IgD-negative memory B cell (primary cell): ENCODE measurements around the gene GYS1. TPM values are rescaled to one million over a fixed set of nuclear protein-coding genes. Genes with fewer than 3 reads are reported as not detected.

Experiments
- polyA plus RNA-seq: library from polyadenylated mRNA; unstranded; fragments of 300-500 nt; fragmentation: Illumina TruSeq; gene quantifications from one replicate; pipeline ENCODE4 v1.2.3, GENCODE V29; 2021

The GYS1 gene
- polyA plus RNA-seq, 1 donor from 2014 or later = 26.4 TPM

Other genes with a start within 250 kb of the GYS1 start
- gene IZUMO1, start 246.4 kb downstream of the GYS1 start, polyA plus RNA-seq = not detected
- gene FUT1, start 240.7 kb downstream of the GYS1 start, polyA plus RNA-seq = not detected
- not detected for gene FGF21, start 237.8 kb downstream of the GYS1 start, polyA plus RNA-seq
- 31.8 TPM for gene BCAT2, start 182.3 kb downstream of the GYS1 start, polyA plus RNA-seq
- 1.2 TPM for gene HSD17B14, start 156.8 kb downstream of the GYS1 start, polyA plus RNA-seq
- 3.2 TPM for gene PLEKHA4, start 124.7 kb downstream of the GYS1 start, polyA plus RNA-seq
- gene PPP1R15A, start 120.9 kb downstream of the GYS1 start, polyA plus RNA-seq = 558 TPM
- not detected for gene TULP2, start 94.6 kb downstream of the GYS1 start, polyA plus RNA-seq
- gene NUCB1, start 93.0 kb downstream of the GYS1 start, polyA plus RNA-seq = 103 TPM
- 0.39 TPM for gene DHDH, start 59.6 kb downstream of the GYS1 start, polyA plus RNA-seq
- 101 TPM for gene BAX, start 38.4 kb downstream of the GYS1 start, polyA plus RNA-seq
- 7,236 TPM for gene FTL, start 28.0 kb downstream of the GYS1 start, polyA plus RNA-seq
- gene RUVBL2, start 578 bp upstream of the GYS1 start, polyA plus RNA-seq = 65.7 TPM
- 0.78 TPM for gene LHB, start 23.8 kb upstream of the GYS1 start, polyA plus RNA-seq
- not detected for gene CGB3, start 31.0 kb upstream of the GYS1 start, polyA plus RNA-seq
- gene CGB2, start 38.6 kb upstream of the GYS1 start, polyA plus RNA-seq = not detected
- not detected for gene CGB1, start 43.6 kb upstream of the GYS1 start, polyA plus RNA-seq
- not detected for gene CGB5, start 50.5 kb upstream of the GYS1 start, polyA plus RNA-seq
- not detected for gene CGB8, start 55.8 kb upstream of the GYS1 start, polyA plus RNA-seq
- not detected for gene CGB7, start 64.4 kb upstream of the GYS1 start, polyA plus RNA-seq
- not detected for gene NTF4, start 71.5 kb upstream of the GYS1 start, polyA plus RNA-seq
- not detected for gene KCNA7, start 79.4 kb upstream of the GYS1 start, polyA plus RNA-seq
- gene SNRNP70, start 92.1 kb upstream of the GYS1 start, polyA plus RNA-seq = 67.0 TPM
- 8.3 TPM for gene LIN7B, start 121.1 kb upstream of the GYS1 start, polyA plus RNA-seq
- gene C19orf73, start 125.8 kb upstream of the GYS1 start, polyA plus RNA-seq = 2.6 TPM
- gene PPFIA3, start 126.2 kb upstream of the GYS1 start, polyA plus RNA-seq = not detected
- gene HRC, start 162.1 kb upstream of the GYS1 start, polyA plus RNA-seq = not detected
- not detected for gene TRPM4, start 164.5 kb upstream of the GYS1 start, polyA plus RNA-seq